ENCODE results near the gene LAMA2.

- TF ChIP-seq FOS (IDR thresholded peaks at IDR 0.05; ENCODE audit: borderline replicate concordance, insufficient read depth, low read length) (no peak), CTCF (IDR thresholded peaks at IDR 0.05; ENCODE audit: extremely low read depth in 1 of 2, insufficient read depth in 1 of 2, low read depth in 1 of 2, low read length in 2 of 2) (no peak), EZH2 (IDR thresholded peaks at IDR 0.05; ENCODE audit: borderline replicate concordance, low read depth, low read length, severe bottlenecking) (no peak), MAX (IDR thresholded peaks at IDR 0.05; ENCODE audit: insufficient read depth, insufficient read length) (no peak), JUN (IDR thresholded peaks at IDR 0.05; ENCODE audit: borderline replicate concordance, insufficient read depth, insufficient read length, low read depth) (no peak), POLR2AphosphoS5 (IDR thresholded peaks at IDR 0.05; ENCODE audit: insufficient read depth, low read depth, low read length) (no peak), POLR2A (IDR thresholded peaks at IDR 0.05; ENCODE audit: low read depth, low read length) (no peak), MYC (IDR thresholded peaks at IDR 0.05; ENCODE audit: low read depth, low read length) (no peak), GATA2 (IDR thresholded peaks at IDR 0.05; ENCODE audit: insufficient read depth, insufficient read length, low read depth, low read length) (no peak)
Measured at GRCh38 chr6:129525055-129525454, 642.1 kb downstream of the LAMA2 start.

All from endothelial cell of umbilical vein (primary cell).